ENCODE measurements around the gene PREX1.

DNA sequence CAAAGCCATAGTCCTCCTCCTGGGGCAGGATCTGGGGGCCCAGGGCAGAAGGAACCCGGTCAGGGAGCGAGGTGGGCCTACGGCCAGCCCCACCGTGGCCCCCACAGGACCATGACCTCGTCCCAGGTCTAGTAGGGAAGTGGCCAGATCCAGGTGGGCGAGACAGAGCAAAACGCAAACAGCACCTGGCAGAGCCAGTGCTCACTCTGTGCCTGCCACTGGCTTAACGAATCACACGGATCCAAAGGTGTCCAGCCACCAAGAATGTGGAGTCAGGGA lies 169.7 kb downstream of the PREX1 start:
- TF ChIP-seq, protein P1, sequence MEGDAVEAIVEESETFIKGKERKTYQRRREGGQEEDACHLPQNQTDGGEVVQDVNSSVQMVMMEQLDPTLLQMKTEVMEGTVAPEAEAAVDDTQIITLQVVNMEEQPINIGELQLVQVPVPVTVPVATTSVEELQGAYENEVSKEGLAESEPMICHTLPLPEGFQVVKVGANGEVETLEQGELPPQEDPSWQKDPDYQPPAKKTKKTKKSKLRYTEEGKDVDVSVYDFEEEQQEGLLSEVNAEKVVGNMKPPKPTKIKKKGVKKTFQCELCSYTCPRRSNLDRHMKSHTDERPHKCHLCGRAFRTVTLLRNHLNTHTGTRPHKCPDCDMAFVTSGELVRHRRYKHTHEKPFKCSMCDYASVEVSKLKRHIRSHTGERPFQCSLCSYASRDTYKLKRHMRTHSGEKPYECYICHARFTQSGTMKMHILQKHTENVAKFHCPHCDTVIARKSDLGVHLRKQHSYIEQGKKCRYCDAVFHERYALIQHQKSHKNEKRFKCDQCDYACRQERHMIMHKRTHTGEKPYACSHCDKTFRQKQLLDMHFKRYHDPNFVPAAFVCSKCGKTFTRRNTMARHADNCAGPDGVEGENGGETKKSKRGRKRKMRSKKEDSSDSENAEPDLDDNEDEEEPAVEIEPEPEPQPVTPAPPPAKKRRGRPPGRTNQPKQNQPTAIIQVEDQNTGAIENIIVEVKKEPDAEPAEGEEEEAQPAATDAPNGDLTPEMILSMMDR (conservative IDR thresholded peaks at IDR 0.05; ENCODE audit: low read depth in 2 of 2): no peak
- no peak for TF ChIP-seq EZH2 (IDR thresholded peaks at IDR 0.05; ENCODE audit: low read depth, unreplicated experiment)
